HG02884 (cell line): Measurements from ENCODE around the gene KRT28.
"Not testable (repeated sequence)": the region's sequence is repeated elsewhere in the genome, so short reads cannot be mapped to it uniquely, and the experiment has no call there.

Source experiments
- ATAC-seq: cut with Tn5 transposase; IDR thresholded peaks from one replicate; pipeline ENCODE4 v1.9.1; 2021; ENCODE audit warnings: mild to moderate bottlenecking, moderate library complexity; ENCODE audit not compliant: unreplicated experiment

The KRT28 gene

GRCh38 chr17:40819528-40820125 lies 19.9 kb upstream of the KRT28 start:
- ATAC-seq = no peak

- peak; percentile 62 for ATAC-seq
Measured at GRCh38 chr17:40818733-40819527, 19.2 kb upstream of the KRT28 start.

- ATAC-seq = no peak
Measured at GRCh38 chr17:40818343-40818732, 18.6 kb upstream of the KRT28 start.

GRCh38 chr17:40817103-40817682 lies 17.4 kb upstream of the KRT28 start:
- ATAC-seq = no peak

GRCh38 chr17:40816569-40816968 lies 16.8 kb upstream of the KRT28 start:
- no peak for ATAC-seq

GRCh38 chr17:40815381-40815780 lies 15.6 kb upstream of the KRT28 start:
- no peak for ATAC-seq

GRCh38 chr17:40814657-40815056 lies 14.9 kb upstream of the KRT28 start:
- not testable (repeated sequence) for ATAC-seq

- no peak for ATAC-seq
Measured at GRCh38 chr17:40813804-40814203, 14.0 kb upstream of the KRT28 start.

GRCh38 chr17:40812639-40813038 lies 12.9 kb upstream of the KRT28 start:
- ATAC-seq = no peak

- ATAC-seq = no peak
Measured at GRCh38 chr17:40810494-40810893, 10.7 kb upstream of the KRT28 start.

GRCh38 chr17:40809721-40810421 lies 10.1 kb upstream of the KRT28 start:
- no peak for ATAC-seq

GRCh38 chr17:40806131-40806530 lies 6.4 kb upstream of the KRT28 start:
- ATAC-seq = no peak

- ATAC-seq = no peak
Measured at GRCh38 chr17:40803617-40804082, 3.9 kb upstream of the KRT28 start.

- ATAC-seq = no peak
Measured at GRCh38 chr17:40801157-40801556, 1.4 kb upstream of the KRT28 start.

GRCh38 chr17:40800381-40800780 lies 622 bp upstream of the KRT28 start:
- ATAC-seq = no peak

GRCh38 chr17:40796846-40797245 lies 2.9 kb downstream of the KRT28 start:
- ATAC-seq = no peak

- no peak for ATAC-seq
Measured at GRCh38 chr17:40795019-40795667, 4.6 kb downstream of the KRT28 start.

- ATAC-seq = no peak
Measured at GRCh38 chr17:40794466-40794865, 5.3 kb downstream of the KRT28 start.

- ATAC-seq = no peak
Measured at GRCh38 chr17:40793832-40794231, 5.9 kb downstream of the KRT28 start.

GRCh38 chr17:40791787-40792436 lies 7.8 kb downstream of the KRT28 start:
- no peak for ATAC-seq
